HEK293 (cell line): ENCODE results near the gene NFKB1.
"Not testable (repeated sequence)": the region's sequence is repeated elsewhere in the genome, so short reads cannot be mapped to it uniquely, and the experiment has no call there.

Source experiments
- SP3 ChIP-seq: fragments of 450-650 bp; formaldehyde crosslinking; IDR thresholded peaks from 2 replicates; pipeline ENCODE4 v1.5.1; 2016; ENCODE audit warnings: missing biosample characterization, missing genetic modification characterization
- TCF7L2 ChIP-seq: IDR thresholded peaks from 2 replicates; pipeline ENCODE4 v1.6.1; 2011; ENCODE audit warnings: low read depth, mild to moderate bottlenecking, inconsistent platforms, low read length, moderate library complexity, borderline replicate concordance
- ZNF324 ChIP-seq: fragments of 450-650 bp; formaldehyde crosslinking; IDR thresholded peaks from 2 replicates; pipeline ENCODE4 v1.5.1; 2016; ENCODE audit warnings: missing biosample characterization, missing genetic modification characterization
- ZNF391 ChIP-seq: fragments of 450-650 bp; formaldehyde crosslinking; IDR thresholded peaks from 2 replicates; pipeline ENCODE4 v1.5.1; 2016; ENCODE audit warnings: low read depth, missing biosample characterization, missing genetic modification characterization, borderline replicate concordance
- ZNF510 ChIP-seq: fragments of 450-650 bp; formaldehyde crosslinking; IDR thresholded peaks from 2 replicates; pipeline ENCODE4 v1.5.1; 2018; ENCODE audit warnings: mild to moderate bottlenecking, missing genetic modification characterization, missing biosample characterization; ENCODE audit not compliant: insufficient replicate concordance
- ZNF624 ChIP-seq: fragments of 450-650 bp; formaldehyde crosslinking; IDR thresholded peaks from 2 replicates; pipeline ENCODE4 v1.5.1; 2017; ENCODE audit warnings: missing biosample characterization, missing genetic modification characterization
- TF ChIP-seq, protein P1 (sequence below): fragments of 450-650 bp; formaldehyde crosslinking; IDR thresholded peaks from 2 replicates; pipeline ENCODE4 v1.5.1; 2016; ENCODE audit warnings: missing biosample characterization, missing genetic modification characterization
- TF ChIP-seq, protein P2 (sequence below): fragments of 450-650 bp; formaldehyde crosslinking; IDR thresholded peaks from 2 replicates; pipeline ENCODE4 v1.5.1; 2016; ENCODE audit warnings: missing biosample characterization, missing genetic modification characterization
- TF ChIP-seq, protein P3 (sequence below): fragments of 450-650 bp; formaldehyde crosslinking; IDR thresholded peaks from 2 replicates; pipeline ENCODE4 v1.5.1; 2016; ENCODE audit warnings: missing biosample characterization, missing genetic modification characterization
- TF ChIP-seq, protein P4 (sequence below): fragments of 450-650 bp; formaldehyde crosslinking; IDR thresholded peaks from 2 replicates; pipeline ENCODE4 v1.5.1; 2016; ENCODE audit warnings: missing biosample characterization, missing genetic modification characterization

DNA sequence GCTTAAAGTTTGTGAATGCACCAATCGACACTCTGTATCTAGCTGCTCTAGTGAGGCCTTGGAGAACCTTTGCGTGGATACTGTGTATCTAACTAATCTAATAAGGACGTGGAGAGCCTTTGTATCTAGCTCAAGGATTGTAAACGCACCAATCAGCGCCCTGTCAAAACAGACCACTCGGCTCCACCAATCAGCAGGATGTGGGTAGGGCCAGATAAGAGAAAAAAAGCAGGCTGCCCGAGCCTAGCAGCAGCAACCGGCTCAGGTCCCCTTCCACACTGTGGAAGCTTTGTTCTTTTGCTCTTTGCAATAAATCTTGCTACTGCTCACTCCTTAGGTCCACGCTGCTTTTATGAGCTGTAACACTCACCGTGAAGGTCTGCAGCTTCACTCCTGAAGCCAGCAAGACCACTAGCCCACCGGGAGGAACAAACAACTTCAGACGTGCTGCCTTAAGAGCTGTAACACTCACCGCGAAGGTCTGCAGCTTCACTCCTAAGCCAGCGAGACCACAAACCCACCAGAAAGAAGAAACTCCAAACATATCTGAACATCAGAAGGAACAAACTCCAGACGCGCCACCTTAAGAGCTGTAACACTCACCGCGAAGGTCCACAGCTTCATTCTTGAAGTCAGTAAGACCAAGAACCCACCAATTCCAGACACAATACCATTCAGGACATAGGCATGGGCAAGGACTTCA is 17.0 kb upstream of the NFKB1 start:
- not testable (repeated sequence) for TF ChIP-seq ZNF510 (tag by site-specific recombination); SP3 (tag by site-specific recombination); ZNF624; ZNF324 (tag by site-specific recombination); TCF7L2; ZNF391 (tag by site-specific recombination)
- TF ChIP-seq, protein P1, sequence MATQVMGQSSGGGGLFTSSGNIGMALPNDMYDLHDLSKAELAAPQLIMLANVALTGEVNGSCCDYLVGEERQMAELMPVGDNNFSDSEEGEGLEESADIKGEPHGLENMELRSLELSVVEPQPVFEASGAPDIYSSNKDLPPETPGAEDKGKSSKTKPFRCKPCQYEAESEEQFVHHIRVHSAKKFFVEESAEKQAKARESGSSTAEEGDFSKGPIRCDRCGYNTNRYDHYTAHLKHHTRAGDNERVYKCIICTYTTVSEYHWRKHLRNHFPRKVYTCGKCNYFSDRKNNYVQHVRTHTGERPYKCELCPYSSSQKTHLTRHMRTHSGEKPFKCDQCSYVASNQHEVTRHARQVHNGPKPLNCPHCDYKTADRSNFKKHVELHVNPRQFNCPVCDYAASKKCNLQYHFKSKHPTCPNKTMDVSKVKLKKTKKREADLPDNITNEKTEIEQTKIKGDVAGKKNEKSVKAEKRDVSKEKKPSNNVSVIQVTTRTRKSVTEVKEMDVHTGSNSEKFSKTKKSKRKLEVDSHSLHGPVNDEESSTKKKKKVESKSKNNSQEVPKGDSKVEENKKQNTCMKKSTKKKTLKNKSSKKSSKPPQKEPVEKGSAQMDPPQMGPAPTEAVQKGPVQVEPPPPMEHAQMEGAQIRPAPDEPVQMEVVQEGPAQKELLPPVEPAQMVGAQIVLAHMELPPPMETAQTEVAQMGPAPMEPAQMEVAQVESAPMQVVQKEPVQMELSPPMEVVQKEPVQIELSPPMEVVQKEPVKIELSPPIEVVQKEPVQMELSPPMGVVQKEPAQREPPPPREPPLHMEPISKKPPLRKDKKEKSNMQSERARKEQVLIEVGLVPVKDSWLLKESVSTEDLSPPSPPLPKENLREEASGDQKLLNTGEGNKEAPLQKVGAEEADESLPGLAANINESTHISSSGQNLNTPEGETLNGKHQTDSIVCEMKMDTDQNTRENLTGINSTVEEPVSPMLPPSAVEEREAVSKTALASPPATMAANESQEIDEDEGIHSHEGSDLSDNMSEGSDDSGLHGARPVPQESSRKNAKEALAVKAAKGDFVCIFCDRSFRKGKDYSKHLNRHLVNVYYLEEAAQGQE (tag by site-specific recombination): not testable (repeated sequence)
- TF ChIP-seq, protein P2, sequence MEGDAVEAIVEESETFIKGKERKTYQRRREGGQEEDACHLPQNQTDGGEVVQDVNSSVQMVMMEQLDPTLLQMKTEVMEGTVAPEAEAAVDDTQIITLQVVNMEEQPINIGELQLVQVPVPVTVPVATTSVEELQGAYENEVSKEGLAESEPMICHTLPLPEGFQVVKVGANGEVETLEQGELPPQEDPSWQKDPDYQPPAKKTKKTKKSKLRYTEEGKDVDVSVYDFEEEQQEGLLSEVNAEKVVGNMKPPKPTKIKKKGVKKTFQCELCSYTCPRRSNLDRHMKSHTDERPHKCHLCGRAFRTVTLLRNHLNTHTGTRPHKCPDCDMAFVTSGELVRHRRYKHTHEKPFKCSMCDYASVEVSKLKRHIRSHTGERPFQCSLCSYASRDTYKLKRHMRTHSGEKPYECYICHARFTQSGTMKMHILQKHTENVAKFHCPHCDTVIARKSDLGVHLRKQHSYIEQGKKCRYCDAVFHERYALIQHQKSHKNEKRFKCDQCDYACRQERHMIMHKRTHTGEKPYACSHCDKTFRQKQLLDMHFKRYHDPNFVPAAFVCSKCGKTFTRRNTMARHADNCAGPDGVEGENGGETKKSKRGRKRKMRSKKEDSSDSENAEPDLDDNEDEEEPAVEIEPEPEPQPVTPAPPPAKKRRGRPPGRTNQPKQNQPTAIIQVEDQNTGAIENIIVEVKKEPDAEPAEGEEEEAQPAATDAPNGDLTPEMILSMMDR (tag by site-specific recombination): not testable (repeated sequence)
- TF ChIP-seq, protein P3, sequence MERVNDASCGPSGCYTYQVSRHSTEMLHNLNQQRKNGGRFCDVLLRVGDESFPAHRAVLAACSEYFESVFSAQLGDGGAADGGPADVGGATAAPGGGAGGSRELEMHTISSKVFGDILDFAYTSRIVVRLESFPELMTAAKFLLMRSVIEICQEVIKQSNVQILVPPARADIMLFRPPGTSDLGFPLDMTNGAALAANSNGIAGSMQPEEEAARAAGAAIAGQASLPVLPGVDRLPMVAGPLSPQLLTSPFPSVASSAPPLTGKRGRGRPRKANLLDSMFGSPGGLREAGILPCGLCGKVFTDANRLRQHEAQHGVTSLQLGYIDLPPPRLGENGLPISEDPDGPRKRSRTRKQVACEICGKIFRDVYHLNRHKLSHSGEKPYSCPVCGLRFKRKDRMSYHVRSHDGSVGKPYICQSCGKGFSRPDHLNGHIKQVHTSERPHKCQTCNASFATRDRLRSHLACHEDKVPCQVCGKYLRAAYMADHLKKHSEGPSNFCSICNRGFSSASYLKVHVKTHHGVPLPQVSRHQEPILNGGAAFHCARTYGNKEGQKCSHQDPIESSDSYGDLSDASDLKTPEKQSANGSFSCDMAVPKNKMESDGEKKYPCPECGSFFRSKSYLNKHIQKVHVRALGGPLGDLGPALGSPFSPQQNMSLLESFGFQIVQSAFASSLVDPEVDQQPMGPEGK (tag by site-specific recombination): not testable (repeated sequence)
- TF ChIP-seq, protein P4, sequence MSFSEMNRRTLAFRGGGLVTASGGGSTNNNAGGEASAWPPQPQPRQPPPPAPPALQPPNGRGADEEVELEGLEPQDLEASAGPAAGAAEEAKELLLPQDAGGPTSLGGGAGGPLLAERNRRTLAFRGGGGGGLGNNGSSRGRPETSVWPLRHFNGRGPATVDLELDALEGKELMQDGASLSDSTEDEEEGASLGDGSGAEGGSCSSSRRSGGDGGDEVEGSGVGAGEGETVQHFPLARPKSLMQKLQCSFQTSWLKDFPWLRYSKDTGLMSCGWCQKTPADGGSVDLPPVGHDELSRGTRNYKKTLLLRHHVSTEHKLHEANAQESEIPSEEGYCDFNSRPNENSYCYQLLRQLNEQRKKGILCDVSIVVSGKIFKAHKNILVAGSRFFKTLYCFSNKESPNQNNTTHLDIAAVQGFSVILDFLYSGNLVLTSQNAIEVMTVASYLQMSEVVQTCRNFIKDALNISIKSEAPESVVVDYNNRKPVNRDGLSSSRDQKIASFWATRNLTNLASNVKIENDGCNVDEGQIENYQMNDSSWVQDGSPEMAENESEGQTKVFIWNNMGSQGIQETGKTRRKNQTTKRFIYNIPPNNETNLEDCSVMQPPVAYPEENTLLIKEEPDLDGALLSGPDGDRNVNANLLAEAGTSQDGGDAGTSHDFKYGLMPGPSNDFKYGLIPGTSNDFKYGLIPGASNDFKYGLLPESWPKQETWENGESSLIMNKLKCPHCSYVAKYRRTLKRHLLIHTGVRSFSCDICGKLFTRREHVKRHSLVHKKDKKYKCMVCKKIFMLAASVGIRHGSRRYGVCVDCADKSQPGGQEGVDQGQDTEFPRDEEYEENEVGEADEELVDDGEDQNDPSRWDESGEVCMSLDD (tag by site-specific recombination): not testable (repeated sequence)
